GM12878 (cell line): ENCODE data around the gene RB1. TPM values are rescaled to one million over a fixed set of nuclear protein-coding genes. Genes with fewer than 3 reads are reported as not detected.

Source experiments
- BMI1 ChIP-seq: fragments of 450-650 bp; IDR thresholded peaks from 2 replicates; pipeline ENCODE4 v1.6.1; 2016; ENCODE audit warnings: mild to moderate bottlenecking, moderate library complexity, borderline replicate concordance
- CEBPZ ChIP-seq: fragments of 150-350 bp; IDR thresholded peaks from 2 replicates; pipeline ENCODE4 v1.6.1; 2016; ENCODE audit warnings: low read depth, low read length
- CHD4 ChIP-seq: fragments of 200-600 bp; sonication (generic); IDR thresholded peaks from 2 replicates; pipeline ENCODE4 v1.6.1; 2016; ENCODE audit warnings: mild to moderate bottlenecking
- ETV6 ChIP-seq, 2 experiments: fragments of 450-650 bp in 1 of 2; IDR thresholded peaks in 1 of 2; conservative IDR thresholded peaks in 1 of 2; 2 replicates each; pipeline ENCODE4 v1.6.1; 2014; ENCODE audit warnings: antibody characterized with exemption in 1 of 2, borderline replicate concordance in 1 of 2, low read depth in 1 of 2, mild to moderate bottlenecking in 1 of 2, moderate library complexity in 1 of 2
- GATAD2B ChIP-seq: fragments of 450-650 bp; conservative IDR thresholded peaks from 2 replicates; pipeline ENCODE4 v1.6.1; 2017; ENCODE audit warnings: low read depth, mild to moderate bottlenecking, moderate library complexity
- HDAC2 ChIP-seq: fragments of 200-600 bp; sonication (generic); IDR thresholded peaks from 2 replicates; pipeline ENCODE4 v1.6.1; 2017
- HDAC6 ChIP-seq: fragments of 200-600 bp; sonication (generic); IDR thresholded peaks from one replicate; pipeline ENCODE4 v1.8.0; 2017; ENCODE audit warnings: antibody characterized with exemption; ENCODE audit not compliant: unreplicated experiment
- KDM1A ChIP-seq: fragments of 200-600 bp; sonication (generic); IDR thresholded peaks from 2 replicates; pipeline ENCODE4 v1.6.1; 2016; ENCODE audit warnings: borderline replicate concordance
- MEF2B ChIP-seq: fragments of 450-650 bp; IDR thresholded peaks from 2 replicates; pipeline ENCODE4 v1.6.1; 2018; ENCODE audit warnings: mild to moderate bottlenecking, moderate library complexity; ENCODE audit not compliant: partially characterized antibody, poor library complexity, severe bottlenecking
- PKNOX1 ChIP-seq: fragments of 450-650 bp; IDR thresholded peaks from 2 replicates; pipeline ENCODE4 v1.6.1; 2016; ENCODE audit warnings: mild to moderate bottlenecking
- POLR2AphosphoS5 ChIP-seq: IDR thresholded peaks from 2 replicates; pipeline ENCODE4 v1.6.1; 2011; ENCODE audit warnings: mild to moderate bottlenecking, low read length, inconsistent platforms
- PRDM15 ChIP-seq: fragments of 450-650 bp; formaldehyde crosslinking; IDR thresholded peaks from 2 replicates; pipeline ENCODE4 v1.4.0; 2020; ENCODE audit warnings: mild to moderate bottlenecking, moderate library complexity
- RELA ChIP-seq: fragments of 450-650 bp; IDR thresholded peaks from 2 replicates; pipeline ENCODE4 v1.8.0; 2014; ENCODE audit warnings: borderline replicate concordance; ENCODE audit not compliant: partially characterized antibody
- SIN3A ChIP-seq: IDR thresholded peaks from 2 replicates; pipeline ENCODE4 v1.6.1; 2012; ENCODE audit warnings: low read depth, low read length, improper control_type of control experiment
- SMARCA5 ChIP-seq: fragments of 450-650 bp; IDR thresholded peaks from 2 replicates; pipeline ENCODE4 v1.6.1; 2017; ENCODE audit warnings: mild to moderate bottlenecking
- SREBF2 ChIP-seq: IDR thresholded peaks from 2 replicates; pipeline ENCODE4 v1.6.1; 2012; ENCODE audit warnings: mild to moderate bottlenecking, low read length
- TCF12 ChIP-seq: IDR thresholded peaks from 2 replicates; pipeline ENCODE4 v1.6.1; 2011; ENCODE audit warnings: low read depth, mild to moderate bottlenecking, low read length
- USF2 ChIP-seq: IDR thresholded peaks from 2 replicates; pipeline ENCODE4 v1.6.1; 2011; ENCODE audit warnings: low read depth, low read length, improper control_type of control experiment, borderline replicate concordance
- WRNIP1 ChIP-seq: IDR thresholded peaks from 2 replicates; pipeline ENCODE4 v1.6.1; 2011; ENCODE audit warnings: low read depth, low read length, improper control_type of control experiment, borderline replicate concordance
- YBX1 ChIP-seq: fragments of 450-650 bp; IDR thresholded peaks from 2 replicates; pipeline ENCODE4 v1.6.1; 2016; ENCODE audit warnings: antibody characterized with exemption
- ZNF274 ChIP-seq: IDR thresholded peaks from one replicate; pipeline ENCODE4 v1.8.0; 2011; ENCODE audit not compliant: insufficient read length, insufficient read depth
- ZNF384 ChIP-seq: IDR thresholded peaks from 2 replicates; pipeline ENCODE4 v1.6.1; 2012; ENCODE audit warnings: low read depth, mild to moderate bottlenecking, low read length, improper control_type of control experiment, borderline replicate concordance
- polyA plus RNA-seq, 11 experiments: library from polyadenylated mRNA; depleted of rRNA in 4 of 11; unstranded in 6 of 11; stranded (reverse) in 5 of 11; fragments of >200 nt; fragmentation: Nextera tagmentation in 4 of 11; fragmentation: Illumina TruSeq in 1 of 11; extraction: Ambion mirVana in 4 of 11; extraction: Trizol in 1 of 11; gene quantifications; 1 replicate in 1 of 11; 2 replicates in 10 of 11; pipeline versions ENCODE4 v1.2.1 to v1.2.3, GENCODE V29; 2011 to 2016; ENCODE audit warnings: inconsistent platforms in 2 of 11, missing spikeins in 2 of 11, low read depth in 1 of 11
- total RNA-seq, 4 experiments: library from RNA; depleted of rRNA in 3 of 4; stranded (reverse); fragments of >200 nt in 3 of 4; fragmentation: Illumina TruSeq in 1 of 4; extraction: Trizol in 1 of 4; gene quantifications; 2 replicates each; pipeline versions ENCODE4 v1.2.1 to v1.2.3, GENCODE V29; 2013 to 2021

RB1 gene
- total and polyA plus RNA-seq, 10 of the 15 experiments (the other 5 are each of a cell fraction or from before 2014, with no cell fraction given), result 2.8 to 45.0 (median 8.3) TPM

GRCh38 chr13:48303359-48304142, at the start of gene RB1 (continued):
- no peak for TF ChIP-seq YBX1
- TF ChIP-seq BMI1, result no peak
- peak; percentile 55; the same call in 1 of the 2 replicates for TF ChIP-seq SMARCA5
- TF ChIP-seq CEBPZ, result no peak
- TF ChIP-seq HDAC2, result no peak
- no peak for TF ChIP-seq USF2
- TF ChIP-seq GATAD2B, result peak; percentile 92
- no peak for TF ChIP-seq ZNF384
- no peak for TF ChIP-seq WRNIP1
- TF ChIP-seq CHD4, result no peak
- TF ChIP-seq RELA, result peak; percentile 69
- TF ChIP-seq PRDM15 (CRISPR knock-in tag), result no peak
- peak; percentile 67; the same call in 1 of the 2 replicates for TF ChIP-seq POLR2AphosphoS5
- no peak for TF ChIP-seq ETV6 (conservative IDR thresholded peaks at IDR 0.05 in 1 of 2, IDR thresholded peaks at IDR 0.05 in 1 of 2; ENCODE audit: borderline replicate concordance in 1 of 2, low read depth in 1 of 2)
- no peak for TF ChIP-seq ZNF274
- no peak for TF ChIP-seq HDAC6
- no peak for TF ChIP-seq SREBF2
- no peak for TF ChIP-seq TCF12
- TF ChIP-seq KDM1A, result no peak
- TF ChIP-seq MEF2B, result peak; percentile 75
- TF ChIP-seq SIN3A, result no peak
- TF ChIP-seq PKNOX1, result no peak
